ENCODE measurements around the gene OGDHL. TPM values are rescaled to one million over a fixed set of nuclear protein-coding genes. Genes with fewer than 3 reads are reported as not detected.

Gene OGDHL
- total and polyA plus RNA-seq, 2 of the 13 experiments (the other 11 are each of a cell fraction or from before 2014, with no cell fraction given), result 3.0 to 9.8 TPM

DNA sequence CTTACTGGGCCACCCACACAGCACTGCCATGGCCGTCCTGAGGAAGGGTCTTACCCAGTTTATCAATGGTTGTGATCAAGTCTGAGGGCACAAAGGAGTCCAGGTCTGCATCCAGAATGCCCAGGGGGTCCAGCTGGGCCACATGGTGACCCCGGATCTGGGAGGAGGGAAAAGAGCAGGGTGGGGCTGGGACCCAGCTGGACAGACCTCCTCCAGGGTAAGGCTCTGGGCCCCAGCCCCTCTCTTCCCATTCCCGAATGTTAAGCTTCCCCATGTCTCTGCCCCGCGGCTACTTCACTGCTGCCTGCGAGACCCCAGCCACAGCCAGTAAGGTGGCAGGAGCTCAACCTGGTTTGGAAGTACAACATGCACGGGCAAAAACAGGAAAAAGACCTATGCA is 9.5 kb downstream of the OGDHL start:
- Histone ChIP-seq H3K4me3 (replicated peaks in 1 of 3; ENCODE audit: insufficient read depth in 1 of 3, low read depth in 2 of 3, low read length in 3 of 3) (no peak overlapping the region), H3K4me2 (ENCODE audit: low read depth, low read length) (no peak overlapping the region), H3K9me3 (ENCODE audit: low read length) (no peaks in the 10 kb centered on the region), H3K79me2 (ENCODE audit: insufficient read depth, low read length) (no peaks in the 10 kb centered on the region), H3K4me1 (ENCODE audit: insufficient read depth, low read length) (peaks cover 9% of the 10 kb centered on the region; the same call in 1 of the 2 replicates), H3K36me3 (replicated peaks in 1 of 2; ENCODE audit: control insufficient read depth in 1 of 2, insufficient read depth in 2 of 2, low read length in 2 of 2) (no peaks in the 10 kb centered on the region), H3K9ac (ENCODE audit: insufficient read depth, low read depth, low read length) (no peak overlapping the region), H3K27ac (ENCODE audit: extremely low read length, insufficient read depth, low read length) (no peak overlapping the region), H4K20me1 (ENCODE audit: insufficient read depth, low read length) (no peaks in the 10 kb centered on the region), H2AFZ (ENCODE audit: low read length) (no peak overlapping the region), H3K27me3 (ENCODE audit: control insufficient read depth in 1 of 2, insufficient read depth in 2 of 2, low read length in 2 of 2) (no peaks in the 10 kb centered on the region)
- CTCF ChIA-PET (ENCODE audit: low intra/inter-chr PET ratio, low total read pairs), result no interaction called here
- in situ Hi-C loops (cut with HindIII; ENCODE audit: extremely low pct_ligation_motif_present, low pct_unique_long_range_greater_than_20kb), result no loop called here
- POLR2A ChIA-PET, result no interaction called here
- no peak for TF ChIP-seq ZNF350 (CRISPR knock-in tag; IDR thresholded peaks at IDR 0.05; ENCODE audit: borderline replicate concordance, low read depth)
- TF ChIP-seq WIZ (CRISPR knock-in tag; IDR thresholded peaks at IDR 0.05), result no peak
- TF ChIP-seq ZNF17 (CRISPR knock-in tag; IDR thresholded peaks at IDR 0.05), result no peak
- TF ChIP-seq NONO (IDR thresholded peaks at IDR 0.05), result no peak
- no peak for TF ChIP-seq NONO (CRISPR knock-in tag; conservative IDR thresholded peaks at IDR 0.05)
- TF ChIP-seq HNRNPH1 (optimal IDR thresholded peaks at IDR 0.05; ENCODE audit: low read depth, low read length), result no peak
- TF ChIP-seq ZNF430 (CRISPR knock-in tag; IDR thresholded peaks at IDR 0.05), result no peak
- TF ChIP-seq ZNF496 (CRISPR knock-in tag; IDR thresholded peaks at IDR 0.05; ENCODE audit: insufficient replicate concordance), result no peak
- TF ChIP-seq ATAD3A (CRISPR knock-in tag; IDR thresholded peaks at IDR 0.05), result no peak
- no peak for TF ChIP-seq NR0B2 (CRISPR knock-in tag; IDR thresholded peaks at IDR 0.05)
- TF ChIP-seq LBX2 (CRISPR knock-in tag; IDR thresholded peaks at IDR 0.05; ENCODE audit: borderline replicate concordance), result no peak
- no peak for TF ChIP-seq TARDBP (CRISPR knock-in tag; IDR thresholded peaks at IDR 0.05)
- TF ChIP-seq TAF1 (CRISPR knock-in tag; IDR thresholded peaks at IDR 0.05), result no peak
- no peak for TF ChIP-seq RXRA (CRISPR knock-in tag; IDR thresholded peaks at IDR 0.05)
- TF ChIP-seq MIER3 (CRISPR knock-in tag; IDR thresholded peaks at IDR 0.05; ENCODE audit: borderline replicate concordance), result no peak
- TF ChIP-seq ASH2L (IDR thresholded peaks at IDR 0.05; ENCODE audit: insufficient read length, low read depth, low read length), result no peak
- no peak for TF ChIP-seq HOXA7 (CRISPR knock-in tag; IDR thresholded peaks at IDR 0.05)
- TF ChIP-seq, protein P1, sequence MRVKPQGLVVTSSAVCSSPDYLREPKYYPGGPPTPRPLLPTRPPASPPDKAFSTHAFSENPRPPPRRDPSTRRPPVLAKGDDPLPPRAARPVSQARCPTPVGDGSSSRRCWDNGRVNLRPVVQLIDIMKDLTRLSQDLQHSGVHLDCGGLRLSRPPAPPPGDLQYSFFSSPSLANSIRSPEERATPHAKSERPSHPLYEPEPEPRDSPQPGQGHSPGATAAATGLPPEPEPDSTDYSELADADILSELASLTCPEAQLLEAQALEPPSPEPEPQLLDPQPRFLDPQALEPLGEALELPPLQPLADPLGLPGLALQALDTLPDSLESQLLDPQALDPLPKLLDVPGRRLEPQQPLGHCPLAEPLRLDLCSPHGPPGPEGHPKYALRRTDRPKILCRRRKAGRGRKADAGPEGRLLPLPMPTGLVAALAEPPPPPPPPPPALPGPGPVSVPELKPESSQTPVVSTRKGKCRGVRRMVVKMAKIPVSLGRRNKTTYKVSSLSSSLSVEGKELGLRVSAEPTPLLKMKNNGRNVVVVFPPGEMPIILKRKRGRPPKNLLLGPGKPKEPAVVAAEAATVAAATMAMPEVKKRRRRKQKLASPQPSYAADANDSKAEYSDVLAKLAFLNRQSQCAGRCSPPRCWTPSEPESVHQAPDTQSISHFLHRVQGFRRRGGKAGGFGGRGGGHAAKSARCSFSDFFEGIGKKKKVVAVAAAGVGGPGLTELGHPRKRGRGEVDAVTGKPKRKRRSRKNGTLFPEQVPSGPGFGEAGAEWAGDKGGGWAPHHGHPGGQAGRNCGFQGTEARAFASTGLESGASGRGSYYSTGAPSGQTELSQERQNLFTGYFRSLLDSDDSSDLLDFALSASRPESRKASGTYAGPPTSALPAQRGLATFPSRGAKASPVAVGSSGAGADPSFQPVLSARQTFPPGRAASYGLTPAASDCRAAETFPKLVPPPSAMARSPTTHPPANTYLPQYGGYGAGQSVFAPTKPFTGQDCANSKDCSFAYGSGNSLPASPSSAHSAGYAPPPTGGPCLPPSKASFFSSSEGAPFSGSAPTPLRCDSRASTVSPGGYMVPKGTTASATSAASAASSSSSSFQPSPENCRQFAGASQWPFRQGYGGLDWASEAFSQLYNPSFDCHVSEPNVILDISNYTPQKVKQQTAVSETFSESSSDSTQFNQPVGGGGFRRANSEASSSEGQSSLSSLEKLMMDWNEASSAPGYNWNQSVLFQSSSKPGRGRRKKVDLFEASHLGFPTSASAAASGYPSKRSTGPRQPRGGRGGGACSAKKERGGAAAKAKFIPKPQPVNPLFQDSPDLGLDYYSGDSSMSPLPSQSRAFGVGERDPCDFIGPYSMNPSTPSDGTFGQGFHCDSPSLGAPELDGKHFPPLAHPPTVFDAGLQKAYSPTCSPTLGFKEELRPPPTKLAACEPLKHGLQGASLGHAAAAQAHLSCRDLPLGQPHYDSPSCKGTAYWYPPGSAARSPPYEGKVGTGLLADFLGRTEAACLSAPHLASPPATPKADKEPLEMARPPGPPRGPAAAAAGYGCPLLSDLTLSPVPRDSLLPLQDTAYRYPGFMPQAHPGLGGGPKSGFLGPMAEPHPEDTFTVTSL (CRISPR knock-in tag; IDR thresholded peaks at IDR 0.05; ENCODE audit: borderline replicate concordance), result no peak
- TF ChIP-seq ETV5 (CRISPR knock-in tag; IDR thresholded peaks at IDR 0.05; ENCODE audit: borderline replicate concordance), result no peak
- no peak for TF ChIP-seq ZBTB1 (CRISPR knock-in tag; IDR thresholded peaks at IDR 0.05; ENCODE audit: borderline replicate concordance)
- intact Hi-C loops (cut with micrococcal nuclease; ENCODE audit: unreplicated experiment), result no loop called here
- 83% methylated on average over 6 of the region's 7 CpGs for WGBS (ENCODE audit: low lambda C conversion rate)
- DNase-seq (ENCODE audit: low spot score) (no peak), FAIRE-seq (no peak), ATAC-seq (no peak)
- no TSS peak for BruUV-seq (replicated peaks)
